ENCODE measurements around the gene SLC8A2.
A peak's percentile ranks its signal among the peaks of the same experiment; 100 is the strongest.

SLC8A2 gene

DNA sequence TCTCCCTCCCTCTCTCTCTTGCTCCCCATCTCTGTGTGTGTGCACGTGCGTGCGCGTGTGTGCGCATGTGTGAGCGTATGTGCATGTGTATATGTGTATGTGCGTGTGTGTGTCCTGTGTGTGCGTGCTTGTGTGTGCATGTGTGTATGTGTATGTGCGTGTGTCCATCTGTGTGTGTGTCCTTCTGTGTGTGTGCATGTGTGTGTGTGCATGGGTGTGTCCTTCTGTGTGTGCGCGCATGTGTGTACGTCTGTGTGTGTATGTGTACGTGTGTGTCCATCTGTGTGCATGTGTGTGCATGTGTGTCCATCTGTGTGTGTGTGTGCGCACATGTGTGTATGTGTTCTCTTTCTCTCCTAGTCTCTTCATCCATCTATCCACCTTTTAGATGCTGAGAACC, 12.2 kb downstream of the SLC8A2 start:
- DNase-seq (ENCODE audit: low read depth in 2 of 2): no peak

DNA sequence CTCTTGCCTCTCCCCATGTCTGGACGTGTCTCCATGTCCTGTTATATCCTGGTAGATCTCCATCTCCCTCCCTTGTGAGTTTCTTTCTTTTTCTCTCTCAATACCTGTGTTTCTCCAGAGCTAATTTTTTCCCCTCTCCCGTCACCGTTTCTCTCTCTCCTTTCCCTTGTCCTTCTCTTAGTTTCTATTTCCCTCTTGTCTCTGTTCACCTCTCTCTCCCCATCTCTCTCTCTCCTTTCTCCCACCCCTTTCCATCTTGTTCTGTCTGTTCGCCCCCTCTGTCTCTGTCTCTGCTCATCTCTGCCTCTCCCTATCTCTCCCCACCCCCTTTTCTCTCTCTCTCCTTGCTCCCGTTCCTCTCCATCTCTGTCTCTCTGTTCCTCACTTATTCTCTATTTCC, 13.0 kb downstream of the SLC8A2 start:
- DNase-seq (ENCODE audit: low read depth in 2 of 2): no peak

DNA sequence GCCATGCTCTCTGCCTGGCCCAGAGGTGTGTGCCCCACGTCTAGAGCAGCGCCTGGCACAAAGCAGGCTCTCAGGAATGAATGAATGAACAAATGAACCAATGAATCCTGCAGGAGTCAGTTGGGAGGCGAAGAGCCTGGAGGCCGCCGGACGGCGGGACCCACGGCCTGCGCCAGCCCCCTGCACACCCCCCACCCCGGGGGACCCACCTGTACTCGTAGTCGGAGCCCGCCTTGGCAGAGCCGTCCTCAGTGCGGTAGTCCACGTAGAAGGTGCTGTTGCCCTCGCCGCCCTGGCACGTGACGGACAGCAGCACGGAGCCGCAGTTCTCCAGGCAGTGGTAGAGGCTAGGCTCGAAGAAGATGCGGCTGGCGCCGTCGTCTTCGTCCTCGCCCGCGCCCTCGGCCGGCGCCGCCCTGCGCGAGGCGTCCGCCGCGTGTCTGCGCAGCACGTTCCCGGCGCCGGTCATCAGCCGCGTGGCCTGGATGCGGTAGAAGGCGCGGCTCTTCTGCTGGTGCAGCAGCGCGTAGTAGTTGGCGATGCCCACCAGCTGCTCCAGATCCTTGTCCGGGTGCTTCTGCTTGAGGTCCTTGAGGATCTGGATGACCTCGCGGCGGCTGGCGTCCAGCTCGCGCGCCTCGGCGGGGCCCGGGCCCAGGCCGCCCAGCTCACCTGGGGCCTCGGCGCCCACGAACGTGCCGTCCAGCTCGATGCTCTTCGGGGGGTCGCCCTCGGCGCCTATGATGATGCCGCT, 14.8 kb downstream of the SLC8A2 start:
- DNase-seq (ENCODE audit: low read depth in 2 of 2): no peak

DNA sequence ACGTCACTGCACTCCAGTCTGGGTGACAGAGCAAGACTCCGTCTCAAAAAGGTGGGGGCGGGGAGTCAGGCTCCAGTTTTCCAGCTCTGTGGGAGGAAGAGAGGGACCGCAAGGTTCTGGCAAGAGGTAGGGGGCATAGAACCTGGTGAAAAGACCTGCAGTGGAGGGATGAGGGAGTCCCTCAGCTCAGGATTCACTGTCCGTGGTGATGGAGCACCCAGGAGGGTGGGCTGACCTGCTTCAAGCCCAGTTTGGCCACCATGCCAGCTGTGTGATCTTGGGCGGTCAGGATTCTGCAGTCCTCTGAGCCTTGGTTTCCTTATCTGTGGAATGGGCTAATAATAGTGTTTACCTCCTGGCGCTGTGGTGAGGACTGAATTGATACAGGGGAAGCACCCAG, 21.2 kb downstream of the SLC8A2 start:
- no peak for DNase-seq (ENCODE audit: low read depth in 2 of 2)

DNA sequence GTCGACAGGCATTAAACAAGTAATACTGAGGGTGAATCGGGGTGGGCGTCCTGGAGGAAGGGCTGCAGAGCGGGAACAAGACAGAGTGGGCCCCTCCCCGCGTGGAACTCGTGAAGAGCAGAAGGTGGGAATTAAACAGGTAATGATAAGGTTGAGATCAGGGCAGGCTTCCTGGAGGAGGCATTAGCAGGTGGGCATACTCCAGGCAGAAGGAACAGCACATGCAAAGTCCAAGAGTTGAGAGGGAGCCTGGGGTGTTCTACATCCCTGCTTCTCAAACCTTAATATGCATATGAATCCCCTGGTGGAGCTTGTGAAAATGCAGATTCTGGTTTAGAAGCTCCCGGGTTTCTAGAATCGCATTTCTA, 23.3 kb downstream of the SLC8A2 start:
- no peak for DNase-seq (ENCODE audit: low read depth in 2 of 2)

DNA sequence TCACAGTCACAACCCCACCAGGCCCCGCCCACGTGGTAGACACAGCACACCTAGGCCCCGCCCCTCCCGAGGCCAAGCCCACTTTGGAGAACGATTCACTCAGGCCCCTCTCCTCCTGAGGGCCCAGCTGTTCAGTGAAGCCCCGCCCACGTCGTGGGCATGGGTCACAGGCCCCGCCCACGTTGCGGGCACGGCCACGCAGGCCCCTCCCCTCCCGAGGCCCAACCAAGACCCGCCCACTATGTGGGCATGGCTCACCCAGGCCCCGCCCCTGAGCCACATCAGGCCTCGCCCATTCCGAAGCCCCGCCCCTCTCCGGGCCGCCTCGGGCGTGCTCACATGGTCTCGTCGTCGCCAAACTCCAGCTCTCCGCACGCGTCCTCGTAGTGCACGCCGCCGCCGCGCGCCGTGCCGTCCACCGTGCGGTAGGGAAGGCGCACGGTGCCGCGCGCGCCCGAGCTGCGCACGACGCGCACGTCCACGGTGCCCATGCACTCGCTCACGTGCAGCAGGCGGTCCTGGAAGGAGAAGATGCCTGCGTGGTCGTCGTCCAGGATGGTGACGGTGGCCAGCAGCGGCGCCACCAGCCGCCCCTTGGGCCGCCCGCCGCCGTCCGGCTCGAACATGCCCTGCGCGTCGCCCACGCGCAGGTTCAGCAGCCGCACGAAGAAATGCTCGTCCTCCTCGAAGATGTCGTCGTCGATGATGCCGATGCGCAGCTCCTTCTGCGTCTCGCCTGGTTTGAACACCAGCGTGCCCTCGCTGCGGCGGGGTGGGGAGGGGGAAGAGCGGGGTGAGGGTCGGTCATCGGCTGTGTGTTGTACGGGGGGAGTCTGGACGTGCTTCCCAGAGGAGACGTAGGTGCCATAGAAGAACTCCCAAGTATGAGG, 24.0 kb downstream of the SLC8A2 start:
- peak in 1 of 2 donors; percentile 48 for DNase-seq (ENCODE audit: low read depth in 2 of 2)

DNA sequence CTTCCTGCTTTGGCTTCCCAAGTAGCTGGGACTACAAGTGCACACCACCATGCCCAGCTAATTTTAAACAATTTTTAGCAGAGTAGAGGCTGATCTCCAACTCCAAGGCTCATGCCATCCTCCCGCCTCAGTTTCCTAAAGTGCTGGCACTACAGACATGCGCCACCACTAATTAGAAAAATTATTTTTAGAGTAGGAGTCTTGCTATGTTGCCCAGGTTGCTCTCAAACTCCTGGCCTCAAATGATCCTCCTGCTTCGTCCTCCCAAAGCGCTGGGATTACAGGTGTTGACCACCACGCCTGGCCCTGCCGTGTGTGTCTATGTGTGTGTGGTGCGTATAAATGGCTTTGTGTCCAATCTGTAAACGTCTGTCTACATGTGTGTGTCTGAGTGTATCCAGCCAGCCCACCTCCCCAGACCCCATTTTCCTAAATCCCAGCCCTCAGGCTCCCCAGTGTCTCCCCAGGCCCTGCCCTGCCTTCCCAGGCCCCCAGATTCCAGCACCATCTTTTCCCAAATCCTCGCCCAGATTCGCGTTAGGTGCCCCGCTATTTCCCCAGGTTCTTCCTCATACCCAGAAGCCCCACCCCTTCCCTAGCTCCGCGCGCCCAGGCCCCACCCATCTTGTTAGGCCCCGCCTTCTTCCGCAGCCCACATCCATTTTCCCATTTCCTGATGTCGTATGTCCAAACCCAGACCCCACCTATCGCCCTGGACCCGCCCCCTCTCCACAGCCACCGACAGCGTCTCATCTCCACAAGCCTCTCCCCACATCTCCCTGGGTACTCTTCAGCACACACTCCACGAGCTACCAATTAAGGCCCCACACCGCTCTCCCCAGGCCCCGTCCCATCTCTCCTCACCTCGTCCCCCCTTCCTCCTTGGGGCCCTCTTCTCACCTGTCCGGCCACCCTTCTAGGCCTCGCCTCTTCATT, 24.9 kb downstream of the SLC8A2 start:
- DNase-seq (ENCODE audit: low read depth in 2 of 2): no peak

DNA sequence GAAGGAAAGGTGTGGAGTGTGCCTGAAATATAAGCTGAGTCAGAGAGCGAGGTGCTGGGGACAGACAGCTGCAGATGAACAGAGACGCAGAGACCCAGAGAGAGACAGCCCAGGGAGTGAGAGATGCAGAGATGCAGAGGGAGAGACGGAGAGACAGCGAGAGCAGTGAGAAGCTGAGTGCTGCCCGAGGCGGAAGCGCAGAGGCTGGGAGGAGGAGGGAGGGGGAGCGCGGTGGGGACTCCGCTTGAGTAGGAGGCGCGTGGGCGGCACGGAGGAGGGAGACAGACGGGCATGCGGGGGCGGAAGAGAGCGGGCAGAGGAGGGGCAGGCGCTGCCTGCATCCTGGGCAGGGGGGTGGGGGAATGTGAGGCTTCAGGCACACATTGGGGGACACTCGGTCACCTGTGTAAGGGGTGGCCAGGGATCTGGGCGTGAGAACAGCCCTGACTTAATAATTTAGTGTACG, 25.7 kb downstream of the SLC8A2 start:
- DNase-seq (ENCODE audit: low read depth in 2 of 2): peak; percentile 53 to 85

DNA sequence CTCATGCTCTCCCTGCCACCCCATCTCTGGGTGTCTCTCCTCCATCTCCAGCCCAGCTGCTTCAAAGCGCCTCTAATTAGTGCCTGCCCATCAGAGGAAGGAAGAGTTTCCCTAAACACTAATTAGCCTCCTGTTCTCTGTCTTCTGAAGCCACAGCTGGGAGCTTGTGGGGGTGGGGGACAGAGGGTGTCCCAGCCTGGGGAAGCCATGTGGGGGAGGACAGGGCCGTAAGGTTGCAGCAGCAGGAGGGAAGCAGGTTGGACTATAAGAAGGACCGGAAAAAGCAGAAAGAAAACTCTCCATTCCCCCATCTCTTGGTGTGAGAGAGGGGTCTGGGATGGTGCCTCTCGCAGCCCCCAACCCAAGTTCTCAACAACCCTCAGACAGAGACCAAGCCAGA, 26.2 kb downstream of the SLC8A2 start:
- DNase-seq (ENCODE audit: low read depth in 2 of 2): no peak

DNA sequence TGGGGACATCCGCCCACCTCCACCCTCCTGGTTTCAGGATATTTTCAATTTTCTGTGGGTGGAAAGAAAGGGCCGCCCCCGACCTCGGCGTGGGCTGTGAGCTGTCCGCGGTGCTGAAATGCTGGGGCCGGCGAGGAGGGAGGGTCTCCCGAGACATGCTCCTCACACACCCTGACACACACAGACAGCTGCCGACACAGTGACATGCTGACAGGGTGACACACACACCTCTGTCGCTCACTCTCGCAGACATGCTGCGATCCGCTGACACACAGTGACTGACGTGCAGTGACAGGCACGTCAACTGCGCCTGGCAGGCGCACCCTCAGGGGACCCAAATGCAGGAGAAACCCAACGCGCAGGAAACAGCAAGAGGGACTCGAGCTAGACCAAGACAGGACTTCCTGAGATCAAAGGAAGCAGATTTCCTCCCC, 27.3 kb downstream of the SLC8A2 start:
- DNase-seq (ENCODE audit: low read depth in 2 of 2): no peak

DNA sequence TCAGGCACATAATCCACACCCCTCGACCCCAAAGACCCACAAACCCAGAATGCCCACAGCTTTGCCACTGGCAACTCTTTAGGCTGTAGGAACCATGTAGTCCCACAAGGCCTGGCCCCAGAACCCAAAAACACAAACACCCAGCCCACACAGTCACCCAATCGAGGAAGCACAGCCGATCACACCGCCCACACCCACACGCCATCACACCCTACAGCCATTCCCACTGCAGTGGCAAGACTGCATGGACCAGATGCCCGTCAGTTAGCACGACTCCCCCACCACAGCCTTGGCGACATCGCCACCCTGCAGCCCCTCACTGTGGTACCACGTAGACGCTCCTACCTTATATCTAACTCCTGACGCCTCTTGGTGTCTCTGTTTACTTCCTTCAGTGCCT, 28.4 kb downstream of the SLC8A2 start:
- no peak for DNase-seq (ENCODE audit: low read depth in 2 of 2)

DNA sequence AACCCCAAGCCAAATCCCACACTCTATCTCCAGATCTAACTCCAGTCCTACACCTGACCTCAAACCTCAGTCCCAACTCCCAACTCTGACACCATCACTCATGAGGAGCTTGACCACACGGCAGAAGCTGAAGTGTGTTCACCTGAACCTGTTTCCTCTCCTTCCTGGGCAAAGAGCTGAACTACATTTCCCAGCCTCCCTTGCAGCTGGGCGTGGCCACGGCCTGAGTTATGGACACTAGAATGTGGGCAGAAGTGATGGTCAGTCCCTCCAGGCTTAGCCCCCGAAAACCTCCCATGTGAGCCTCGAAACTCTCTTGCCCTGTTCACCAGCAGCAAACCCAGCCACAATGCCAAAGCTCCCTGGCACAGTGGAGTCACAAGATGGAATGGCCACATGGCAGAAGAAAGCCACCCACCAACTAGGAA, 32.9 kb downstream of the SLC8A2 start:
- no peak for DNase-seq (ENCODE audit: low read depth in 2 of 2)

DNA sequence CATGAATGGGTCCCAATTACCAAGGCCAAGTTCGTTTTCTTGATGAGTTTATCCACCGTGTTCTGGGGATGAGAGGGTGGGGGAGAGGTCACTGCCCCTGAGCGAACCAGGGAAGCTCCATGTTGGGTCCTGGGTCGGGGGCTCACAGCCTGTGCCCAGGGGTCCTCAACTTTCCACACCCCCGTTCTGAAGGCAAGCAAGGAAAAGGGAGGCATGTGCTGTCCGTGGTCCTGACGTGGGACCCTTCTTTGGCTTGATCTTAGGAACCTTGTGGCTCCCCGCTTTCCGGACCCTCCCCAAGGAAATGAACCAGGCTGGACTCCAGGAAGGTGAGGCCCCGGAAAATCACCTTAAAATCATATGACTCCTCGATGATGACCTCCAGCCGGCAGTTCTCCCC, 34.2 kb downstream of the SLC8A2 start:
- DNase-seq (ENCODE audit: low read depth in 2 of 2): no peak

DNA sequence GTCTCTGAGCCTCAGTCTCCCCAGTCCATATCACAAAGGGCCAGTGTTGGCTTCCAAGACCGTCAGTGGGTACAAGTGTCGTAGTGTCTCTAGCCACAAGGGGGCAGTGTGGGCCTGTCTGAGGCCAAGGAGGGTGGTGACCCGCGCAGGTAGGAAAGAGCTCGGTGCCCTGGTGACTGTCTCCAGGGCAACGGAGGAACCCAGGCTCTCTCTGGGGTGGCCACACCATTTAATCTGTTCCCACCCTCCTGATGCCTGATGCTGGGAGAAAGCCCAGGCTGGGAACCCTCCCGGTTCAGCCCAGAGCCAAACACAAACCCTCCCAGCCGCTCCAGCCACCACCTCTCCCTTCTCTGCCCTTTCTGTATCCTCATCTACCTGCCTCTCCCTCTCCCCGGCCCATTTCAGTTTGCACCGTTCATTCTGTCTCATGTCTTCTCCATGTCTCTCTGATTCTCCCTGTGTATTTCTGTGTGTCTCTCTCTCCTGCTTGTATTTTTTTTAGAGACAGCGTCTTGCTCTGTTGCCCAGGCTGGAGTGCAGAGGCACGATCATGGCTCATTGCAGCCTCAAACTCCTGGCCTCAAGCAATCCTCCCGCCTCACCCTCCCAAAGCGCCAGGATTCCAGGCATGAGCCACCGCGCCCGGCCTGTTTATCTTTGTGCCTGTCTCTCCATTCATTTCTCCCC, 34.8 kb downstream of the SLC8A2 start:
- peak; percentile 82 to 92 for DNase-seq (ENCODE audit: low read depth in 2 of 2)

DNA sequence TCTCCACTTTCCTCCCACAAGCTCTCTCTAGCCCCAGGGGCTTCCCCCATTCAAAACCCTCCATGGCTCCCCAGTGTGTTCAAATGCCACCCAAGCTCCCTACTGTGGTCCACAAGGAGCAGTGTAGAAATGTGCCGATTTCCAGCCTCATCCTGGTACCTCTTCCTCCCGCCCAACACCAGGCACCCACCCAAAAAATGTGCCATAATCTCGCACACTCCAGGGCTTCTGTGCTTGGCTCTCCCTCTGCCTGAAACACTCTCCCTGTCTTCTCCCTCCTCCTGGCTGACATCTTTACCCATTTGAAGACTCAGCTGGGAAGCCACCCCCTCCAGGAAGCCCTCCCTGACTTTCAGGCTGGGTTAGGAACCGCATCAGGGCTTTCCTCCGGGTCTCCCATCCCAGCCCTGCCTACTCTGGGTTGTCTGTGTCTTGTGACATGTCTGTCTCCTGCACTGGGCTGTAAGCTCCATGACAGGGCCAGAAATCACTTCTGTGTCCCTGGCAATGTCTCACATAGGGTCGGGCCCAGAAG, 35.7 kb downstream of the SLC8A2 start:
- no peak for DNase-seq (ENCODE audit: low read depth in 2 of 2)

DNA sequence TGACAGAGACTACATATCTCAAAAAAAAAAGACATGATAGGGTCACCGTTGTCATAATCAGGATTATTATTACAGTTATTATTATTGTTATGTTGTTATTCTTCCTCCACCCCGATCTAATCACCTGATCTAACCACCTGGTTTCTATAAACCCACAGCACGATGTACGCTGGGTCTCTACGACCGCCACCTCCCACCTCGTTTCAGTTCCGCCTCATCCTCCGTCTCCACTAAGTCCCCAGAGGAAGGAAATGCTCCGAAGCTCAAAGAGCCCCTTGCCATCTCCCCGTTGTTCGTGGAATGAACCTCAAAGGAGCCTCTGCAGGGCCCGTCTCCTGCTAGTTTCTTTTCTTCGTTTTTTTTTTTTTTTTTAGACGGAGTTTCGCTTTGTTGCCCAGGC, 36.5 kb downstream of the SLC8A2 start:
- no peak for DNase-seq (ENCODE audit: low read depth in 2 of 2)

DNA sequence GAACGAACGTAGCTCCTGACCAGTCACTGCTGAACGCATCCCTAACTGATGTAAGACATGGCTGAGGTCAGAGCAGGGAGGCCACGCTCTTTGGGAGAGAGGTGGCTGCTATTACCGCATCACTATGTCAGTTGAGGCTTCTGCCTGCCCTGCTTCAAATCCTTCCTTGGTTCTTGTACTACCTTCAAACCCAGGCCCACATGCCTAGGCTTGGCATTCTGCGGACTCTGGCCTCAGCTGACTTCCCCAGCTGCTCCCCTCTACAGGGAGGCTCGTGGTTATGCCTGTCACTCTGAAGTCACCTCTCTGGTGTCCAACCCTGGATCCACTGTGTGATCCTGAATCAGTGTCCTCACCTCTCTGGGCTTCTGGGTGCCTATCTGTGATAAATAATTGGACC, 37.6 kb downstream of the SLC8A2 start:
- no peak for DNase-seq (ENCODE audit: low read depth in 2 of 2)

DNA sequence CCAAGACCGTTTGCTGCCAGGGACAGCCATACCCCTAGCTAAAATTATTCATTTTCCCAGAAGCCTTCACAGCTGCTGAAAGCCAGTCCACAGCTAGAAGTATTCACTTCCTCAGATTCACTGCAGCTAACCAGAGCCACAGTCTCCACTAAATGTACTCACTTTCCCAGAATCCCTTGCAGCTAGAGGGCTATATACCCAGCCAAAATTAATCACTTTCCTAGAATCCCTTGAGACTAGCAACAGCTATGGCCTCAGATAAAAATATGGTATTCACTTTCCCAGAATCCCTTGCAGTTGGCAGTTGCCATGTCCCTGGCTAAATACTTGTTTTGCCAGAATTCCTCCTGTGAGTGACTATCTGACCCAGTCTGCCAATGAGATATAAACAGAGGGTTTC, 38.6 kb downstream of the SLC8A2 start:
- DNase-seq (ENCODE audit: low read depth in 2 of 2): no peak

DNA sequence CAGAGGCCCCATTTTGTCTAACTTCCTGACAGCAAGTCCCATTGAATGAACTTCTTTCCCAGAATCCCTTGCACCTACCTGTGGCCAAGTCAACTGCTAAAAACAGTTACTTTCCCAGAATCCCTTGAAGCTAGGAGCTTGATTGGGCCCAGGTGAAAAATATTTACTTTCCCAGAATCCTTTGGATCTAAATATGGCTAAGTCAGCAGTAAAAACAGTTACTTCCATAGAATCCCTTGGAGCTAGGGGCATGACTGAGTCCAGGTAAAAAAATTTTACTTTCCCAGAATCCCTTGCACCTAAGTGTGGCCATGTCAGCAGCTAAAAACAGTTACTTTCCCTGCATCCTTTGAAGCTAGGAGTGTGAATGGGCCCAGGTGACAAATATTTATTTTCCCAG, 39.2 kb downstream of the SLC8A2 start:
- no peak for DNase-seq (ENCODE audit: low read depth in 2 of 2)

DNA sequence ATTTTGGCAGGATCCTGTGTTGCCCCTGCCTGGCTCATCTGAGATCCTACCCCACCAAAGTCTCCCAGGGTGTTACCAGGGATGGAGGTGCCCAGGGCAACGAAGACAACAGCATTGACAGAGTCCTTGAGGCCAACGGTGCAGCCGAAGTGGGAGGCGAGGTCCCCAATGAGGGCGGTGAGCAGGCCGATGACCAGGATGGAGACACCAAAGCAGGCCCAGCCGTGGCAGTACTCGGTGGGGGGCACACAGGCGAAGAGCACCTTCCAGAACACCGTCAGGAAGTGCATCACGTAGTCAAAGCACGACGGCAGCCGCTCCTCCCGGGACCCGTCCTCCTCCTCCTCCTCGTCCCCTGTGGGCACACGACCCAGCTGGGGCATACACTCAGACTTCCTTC, 39.6 kb downstream of the SLC8A2 start:
- DNase-seq (ENCODE audit: low read depth in 2 of 2): no peak

All from stimulated activated CD4-positive, alpha-beta T cell treated with anti-CD3 and anti-CD28 coated beads, Interleukin-1b, Interleukin-23, amount 100 ng/mL, for 4 hours (primary cell).